Measurements from ENCODE around the gene PODN.

PODN gene

GRCh38 chr1:53133261-53134041 is 71.4 kb downstream of the PODN start:
- no peak for DNase-seq

- no peak for DNase-seq
These were observed 72.1 kb downstream of the PODN start for GRCh38 chr1:53134042-53134485.

All from cerebellar nuclear complex (tissue), 1 donor.